ENCODE data around the gene COL7A1.

The COL7A1 gene

GRCh38 chr3:48597408-48597800 is 2.3 kb upstream of the COL7A1 start:
- Histone ChIP-seq H4K20me1 (ENCODE audit: insufficient read depth, low read length) (peaks cover 20% of the 10 kb centered on the region), H2AFZ (ENCODE audit: low read depth, low read length) (no peak overlapping the region), H3K4me3 (ENCODE audit: low read depth in 1 of 2, low read length in 2 of 2) (no peak overlapping the region), H3K9ac (ENCODE audit: low read depth, low read length) (no peak overlapping the region), H3K36me3 (ENCODE audit: insufficient read depth, low read length) (peaks cover 46% of the 10 kb centered on the region), H3K27me3 (ENCODE audit: insufficient read depth, low read length, poor library complexity) (no peaks in the 10 kb centered on the region), H3K79me2 (ENCODE audit: insufficient read depth, low read length) (no peaks in the 10 kb centered on the region), H3K9me3 (ENCODE audit: insufficient read depth, low read length, severe bottlenecking) (no peaks in the 10 kb centered on the region), H3K27ac (ENCODE audit: low read length) (no peak overlapping the region), H3K4me2 (ENCODE audit: insufficient read depth, low read length) (no peak overlapping the region), H3K4me1 (ENCODE audit: insufficient read depth, low read length) (no peaks in the 10 kb centered on the region)
- DNase-seq (no peak), ATAC-seq (ENCODE audit: insufficient read depth, low read depth) (0 out of 3 replicates have a peak, but pooled peaks have one; percentile 10)
- TF ChIP-seq EZH2 (IDR thresholded peaks at IDR 0.05; ENCODE audit: borderline replicate concordance, low read depth, low read length, severe bottlenecking): no peak
- TF ChIP-seq CTCF (IDR thresholded peaks at IDR 0.05; ENCODE audit: borderline replicate concordance, extremely low read depth, low read length, poor library complexity, severe bottlenecking): no peak

DNA sequence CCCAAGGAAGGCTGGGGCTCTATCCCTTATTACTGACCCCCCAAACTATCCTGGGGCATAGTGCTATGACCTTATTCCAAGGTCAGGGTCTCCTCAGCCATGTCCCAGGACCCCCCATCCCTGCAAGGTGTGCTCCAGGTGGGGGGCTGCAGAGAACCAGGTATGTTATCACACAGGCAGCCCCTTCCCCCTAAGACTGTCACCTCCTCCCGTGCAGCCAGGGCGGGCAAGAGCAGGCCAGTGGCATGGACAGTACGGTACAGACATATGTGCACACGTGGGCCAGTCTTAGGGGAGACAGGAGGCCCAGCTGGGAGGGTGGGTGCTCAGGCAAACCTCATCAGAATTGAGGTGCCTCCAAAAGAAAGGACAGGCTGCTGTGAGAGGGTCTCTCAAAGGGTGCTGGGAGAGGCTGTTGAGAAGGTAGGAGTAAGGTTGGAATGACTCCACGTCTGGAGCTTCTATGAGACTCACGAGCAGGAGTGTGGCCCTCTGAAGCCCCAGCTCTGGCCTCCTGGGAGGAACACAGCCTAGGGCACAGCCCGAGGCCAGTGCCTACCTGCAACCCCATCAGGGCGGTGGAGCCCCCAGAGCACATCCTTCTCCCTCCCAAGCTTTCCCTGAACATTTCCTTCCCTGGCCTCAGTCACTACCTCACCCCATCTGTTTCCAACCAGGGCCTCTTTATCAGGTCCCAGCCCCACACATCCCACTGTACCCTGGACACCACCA is 1.7 kb upstream of the COL7A1 start:
- no peak for TF ChIP-seq EZH2 (IDR thresholded peaks at IDR 0.05; ENCODE audit: borderline replicate concordance, low read depth, low read length, severe bottlenecking)
- no peak for TF ChIP-seq CTCF (IDR thresholded peaks at IDR 0.05; ENCODE audit: borderline replicate concordance, extremely low read depth, low read length, poor library complexity, severe bottlenecking)
- peaks cover 20% of the 10 kb centered on the region for H4K20me1 ChIP-seq (ENCODE audit: insufficient read depth, low read length)
- H3K4me3 ChIP-seq (ENCODE audit: low read depth in 1 of 2, low read length in 2 of 2): no peak overlapping the region
- H3K79me2 ChIP-seq (ENCODE audit: insufficient read depth, low read length): no peaks in the 10 kb centered on the region
- no peak overlapping the region for H3K9ac ChIP-seq (ENCODE audit: low read depth, low read length)
- no peaks in the 10 kb centered on the region for H3K27me3 ChIP-seq (ENCODE audit: insufficient read depth, low read length, poor library complexity)
- DNase-seq: no peak
- no peaks in the 10 kb centered on the region for H3K9me3 ChIP-seq (ENCODE audit: insufficient read depth, low read length, severe bottlenecking)
- peaks cover 43% of the 10 kb centered on the region for H3K36me3 ChIP-seq (ENCODE audit: insufficient read depth, low read length)
- ATAC-seq (ENCODE audit: insufficient read depth, low read depth): peak; percentile 25; the same call in 1 of the 3 replicates
- no peak overlapping the region for H2AFZ ChIP-seq (ENCODE audit: low read depth, low read length)
- no peak overlapping the region for H3K27ac ChIP-seq (ENCODE audit: low read length)
- H3K4me2 ChIP-seq (ENCODE audit: insufficient read depth, low read length): no peak overlapping the region
- no peaks in the 10 kb centered on the region for H3K4me1 ChIP-seq (ENCODE audit: insufficient read depth, low read length)

DNA sequence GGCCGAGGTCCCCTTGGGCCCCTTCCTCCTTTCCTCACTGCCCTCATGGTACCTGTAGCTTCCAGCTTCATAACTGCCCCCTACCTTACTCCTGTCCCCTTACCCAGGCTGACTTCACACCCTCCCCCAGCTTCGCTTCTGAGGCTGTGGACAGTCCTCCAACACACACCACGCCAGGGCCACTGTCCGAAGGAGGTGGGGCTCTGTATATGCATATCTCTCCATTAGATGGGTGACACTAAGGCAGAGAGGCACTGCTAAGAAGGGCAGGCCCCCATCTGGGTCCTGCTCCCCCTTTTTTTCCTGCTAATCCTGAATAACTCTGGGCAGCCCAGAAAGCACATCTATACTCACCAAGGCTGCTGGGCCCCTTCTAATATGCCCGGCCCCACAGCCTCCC is 1.0 kb upstream of the COL7A1 start:
- H3K4me1 ChIP-seq (ENCODE audit: insufficient read depth, low read length): no peaks in the 10 kb centered on the region
- DNase-seq: no peak
- H4K20me1 ChIP-seq (ENCODE audit: insufficient read depth, low read length): peaks cover 16% of the 10 kb centered on the region
- H3K27ac ChIP-seq (ENCODE audit: low read length): no peak overlapping the region
- H3K4me2 ChIP-seq (ENCODE audit: insufficient read depth, low read length): no peak overlapping the region
- H3K79me2 ChIP-seq (ENCODE audit: insufficient read depth, low read length): no peaks in the 10 kb centered on the region
- TF ChIP-seq CTCF (IDR thresholded peaks at IDR 0.05; ENCODE audit: borderline replicate concordance, extremely low read depth, low read length, poor library complexity, severe bottlenecking): no peak
- TF ChIP-seq EZH2 (IDR thresholded peaks at IDR 0.05; ENCODE audit: borderline replicate concordance, low read depth, low read length, severe bottlenecking): no peak
- no peak overlapping the region for H3K9ac ChIP-seq (ENCODE audit: low read depth, low read length)
- no peak for ATAC-seq (ENCODE audit: insufficient read depth, low read depth)
- no peak overlapping the region for H2AFZ ChIP-seq (ENCODE audit: low read depth, low read length)
- H3K36me3 ChIP-seq (ENCODE audit: insufficient read depth, low read length): peaks cover 36% of the 10 kb centered on the region
- H3K9me3 ChIP-seq (ENCODE audit: insufficient read depth, low read length, severe bottlenecking): no peaks in the 10 kb centered on the region
- H3K27me3 ChIP-seq (ENCODE audit: insufficient read depth, low read length, poor library complexity): no peaks in the 10 kb centered on the region
- no peak overlapping the region for H3K4me3 ChIP-seq (ENCODE audit: low read depth in 1 of 2, low read length in 2 of 2)
